Endothelial cell of umbilical vein (primary cell): ENCODE data around the gene FBXL13. TPM values are rescaled to one million over a fixed set of nuclear protein-coding genes. Genes with fewer than 3 reads are reported as not detected.
A peak's percentile ranks its signal among the peaks of the same experiment; 100 is the strongest.

Experiments used
- BruUV-seq: library from RNA; stranded (reverse); fragments of 400-500 nt; replicated peaks from 2 replicates; lab custom pipeline; 2021; lab: Mats Ljungman, UMichigan
- CTCF ChIA-PET: fragments of 300-600, 350-600 bp; sonication (Branson Sonifier 250); formaldehyde crosslinking; loops from one replicate; lab custom pipeline; 2021; ENCODE audit warnings: antibody characterized with exemption, inconsistent platforms; lab: Charles Lee
- POLR2A ChIA-PET: fragments of 300-600, 350-600 bp; sonication (Branson Sonifier 250); formaldehyde crosslinking; loops from one replicate; lab custom pipeline; 2021; ENCODE audit warnings: antibody characterized with exemption, inconsistent platforms; lab: Charles Lee
- DNase-seq: peaks from one replicate; pipeline ENCODE4 v3.0.0-alpha.2; 2011; ENCODE audit warnings: low read depth, low spot score
- FAIRE-seq: peaks from 2 replicates; lab custom pipeline; 2011; peaks lifted over from hg19 to GRCh38; lab: Jason Lieb, UNC
- H2AFZ ChIP-seq: 2 replicates; pipeline ENCODE4 v1.6.0; 2012; ENCODE audit warnings: low read depth, low read length, control low read depth, inconsistent platforms
- H3K27ac ChIP-seq: 2 replicates; pipeline ENCODE4 v1.5.1; 2011; ENCODE audit warnings: low read depth, mild to moderate bottlenecking, control low read depth, low read length, moderate library complexity; ENCODE audit not compliant: insufficient read depth
- H3K27me3 ChIP-seq, 2 experiments: 2 replicates each; pipeline versions ENCODE4 v1.6.0 to v1.6.1; 2011; ENCODE audit warnings: low read length in 2 of 2, mixed read lengths in 1 of 2; ENCODE audit not compliant: control insufficient read depth in 2 of 2, insufficient read depth in 2 of 2
- H3K36me3 ChIP-seq, 2 experiments: 2 replicates in 1 of 2; 3 replicates in 1 of 2; pipeline ENCODE4 v1.5.1; 2011; ENCODE audit warnings: low read length in 2 of 2, mild to moderate bottlenecking in 1 of 2, moderate library complexity in 1 of 2; ENCODE audit not compliant: control insufficient read depth in 2 of 2, insufficient read depth in 2 of 2; ENCODE audit errors: extremely low read depth in 1 of 2
- H3K4me1 ChIP-seq: 3 replicates; pipeline ENCODE4 v1.5.1; 2011; ENCODE audit warnings: mild to moderate bottlenecking, low read length; ENCODE audit not compliant: control insufficient read depth, insufficient read depth; ENCODE audit errors: extremely low read depth
- H3K4me2 ChIP-seq: 2 replicates; pipeline ENCODE4 v1.6.1; 2011; ENCODE audit warnings: low read length, control low read depth, mixed read lengths; ENCODE audit not compliant: insufficient read depth
- H3K4me3 ChIP-seq, 3 experiments: fragments of 200-600 bp in 1 of 3; sonication (generic), shearing (Covaris generic) in 1 of 3; replicated peaks in 1 of 3; 2 replicates each; pipeline ENCODE4 v1.5.1; 2011 to 2016; ENCODE audit warnings: control low read depth in 3 of 3, low read length in 3 of 3, mild to moderate bottlenecking in 2 of 3, inconsistent platforms in 1 of 3, low read depth in 1 of 3, moderate library complexity in 1 of 3; ENCODE audit not compliant: insufficient read depth in 1 of 3
- H3K79me2 ChIP-seq: 2 replicates; pipeline ENCODE4 v1.6.0; 2012; ENCODE audit warnings: low read length, inconsistent platforms; ENCODE audit not compliant: control insufficient read depth, insufficient read depth
- H3K9ac ChIP-seq: replicated peaks from 2 replicates; pipeline ENCODE3; 2011; ENCODE audit warnings: low read length, control low read depth; ENCODE audit not compliant: insufficient read depth; ENCODE audit errors: extremely low read depth
- H3K9me1 ChIP-seq: replicated peaks from 3 replicates; pipeline ENCODE4 v1.6.0; 2011; ENCODE audit warnings: mild to moderate bottlenecking, low read length; ENCODE audit not compliant: control insufficient read depth, insufficient read depth; ENCODE audit errors: extremely low read depth
- H3K9me3 ChIP-seq: replicated peaks from 2 replicates; pipeline ENCODE4 v1.5.1; 2012; ENCODE audit warnings: low read length, inconsistent platforms; ENCODE audit not compliant: control insufficient read depth, insufficient read depth
- H4K20me1 ChIP-seq: replicated peaks from 2 replicates; pipeline ENCODE3; 2011; ENCODE audit warnings: mild to moderate bottlenecking, low read length; ENCODE audit not compliant: control insufficient read depth, insufficient read depth; ENCODE audit errors: extremely low read depth
- FOS ChIP-seq: IDR thresholded peaks from 2 replicates; pipeline ENCODE4 v1.6.1; 2011; ENCODE audit warnings: mild to moderate bottlenecking, low read length, moderate library complexity, borderline replicate concordance; ENCODE audit not compliant: insufficient read depth
- GATA2 ChIP-seq: IDR thresholded peaks from 2 replicates; pipeline ENCODE4 v1.7.0; 2011; ENCODE audit warnings: low read depth, mild to moderate bottlenecking, moderate library complexity, mixed read lengths, low read length; ENCODE audit not compliant: insufficient read length, insufficient read depth
- JUN ChIP-seq: IDR thresholded peaks from 2 replicates; pipeline ENCODE4 v1.6.1; 2011; ENCODE audit warnings: borderline replicate concordance, low read depth; ENCODE audit not compliant: insufficient read length, insufficient read depth
- POLR2A ChIP-seq: IDR thresholded peaks from 2 replicates; pipeline ENCODE4 v1.6.1; 2012; ENCODE audit warnings: low read depth, mild to moderate bottlenecking, control low read depth, low read length
- POLR2AphosphoS5 ChIP-seq: IDR thresholded peaks from 2 replicates; pipeline ENCODE4 v1.6.1; 2012; ENCODE audit warnings: low read depth, mild to moderate bottlenecking, control low read depth, low read length, moderate library complexity; ENCODE audit not compliant: insufficient read depth
- dilution Hi-C: fragments of 300-500 bp; cut with MboI; formaldehyde crosslinking; loops from one replicate; pipeline ENCODE4 v1.15.0; 2019; ENCODE audit warnings: low sequenced_read_pairs; ENCODE audit not compliant: extremely low pct_ligation_motif_present
- intact Hi-C: fragments of 100-400 bp; cut with micrococcal nuclease; formaldehyde crosslinking; loops from one replicate; pipeline ENCODE4 v1.10.0; 2022
- polyA plus RNA-seq, 4 experiments: library from polyadenylated mRNA; depleted of rRNA in 3 of 4; stranded (reverse) in 3 of 4; unstranded in 1 of 4; fragments of >200 nt; gene quantifications; 2 replicates each; pipeline versions ENCODE4 v1.2.1 to v1.2.3, GENCODE V29; 2011 to 2012; ENCODE audit warnings: missing spikeins in 1 of 4
- total RNA-seq: library from RNA; stranded (reverse); gene quantifications from 2 replicates; pipeline ENCODE4 v1.2.3, GENCODE V29; 2021
- TF ChIP-seq, protein P1 (sequence below), 2 donors: IDR thresholded peaks; 1 replicate in 1 of 2; 2 replicates in 1 of 2; pipeline ENCODE4 v1.5.1; 2011; ENCODE audit warnings: low read length in 2 of 2, mild to moderate bottlenecking in 2 of 2, moderate library complexity in 2 of 2, control low read depth in 1 of 2, inconsistent platforms in 1 of 2, low read depth in 1 of 2; ENCODE audit not compliant: insufficient read depth in 1 of 2; ENCODE audit errors: extremely low read depth in 1 of 2
- TF ChIP-seq, protein P2 (sequence below): IDR thresholded peaks from 2 replicates; pipeline ENCODE4 v1.6.1; 2011; ENCODE audit not compliant: insufficient read depth, insufficient read length

Gene FBXL13
- total and polyA plus RNA-seq, 2 donors (not counting 3 experiments of a cell fraction or from before 2014, with no cell fraction given): 3.9 to 4.6 TPM

DNA sequence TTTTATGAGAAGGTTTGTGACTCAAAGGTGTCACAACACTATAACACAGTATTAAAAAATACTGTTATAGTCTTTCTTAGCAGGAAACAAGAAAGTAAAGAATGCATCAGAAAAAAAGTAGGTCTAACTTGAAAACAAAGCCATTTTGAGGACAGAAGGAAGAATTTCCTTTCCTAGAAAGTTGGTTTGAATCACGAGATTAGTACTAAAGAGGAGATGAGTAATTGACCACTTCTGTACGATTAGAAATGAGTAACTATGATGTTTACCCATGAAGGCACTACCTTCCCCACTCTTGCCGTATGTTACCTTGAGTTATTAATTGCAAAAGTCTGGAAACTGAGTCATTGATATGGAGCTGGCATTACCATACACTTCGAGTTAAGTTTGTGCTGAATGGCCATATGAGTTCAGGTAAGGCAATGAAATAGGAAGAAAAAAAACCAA, 260.5 kb downstream of the FBXL13 start:
- DNase-seq: peak; percentile 81
- TF ChIP-seq, protein P1, sequence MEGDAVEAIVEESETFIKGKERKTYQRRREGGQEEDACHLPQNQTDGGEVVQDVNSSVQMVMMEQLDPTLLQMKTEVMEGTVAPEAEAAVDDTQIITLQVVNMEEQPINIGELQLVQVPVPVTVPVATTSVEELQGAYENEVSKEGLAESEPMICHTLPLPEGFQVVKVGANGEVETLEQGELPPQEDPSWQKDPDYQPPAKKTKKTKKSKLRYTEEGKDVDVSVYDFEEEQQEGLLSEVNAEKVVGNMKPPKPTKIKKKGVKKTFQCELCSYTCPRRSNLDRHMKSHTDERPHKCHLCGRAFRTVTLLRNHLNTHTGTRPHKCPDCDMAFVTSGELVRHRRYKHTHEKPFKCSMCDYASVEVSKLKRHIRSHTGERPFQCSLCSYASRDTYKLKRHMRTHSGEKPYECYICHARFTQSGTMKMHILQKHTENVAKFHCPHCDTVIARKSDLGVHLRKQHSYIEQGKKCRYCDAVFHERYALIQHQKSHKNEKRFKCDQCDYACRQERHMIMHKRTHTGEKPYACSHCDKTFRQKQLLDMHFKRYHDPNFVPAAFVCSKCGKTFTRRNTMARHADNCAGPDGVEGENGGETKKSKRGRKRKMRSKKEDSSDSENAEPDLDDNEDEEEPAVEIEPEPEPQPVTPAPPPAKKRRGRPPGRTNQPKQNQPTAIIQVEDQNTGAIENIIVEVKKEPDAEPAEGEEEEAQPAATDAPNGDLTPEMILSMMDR (IDR thresholded peaks at IDR 0.05; ENCODE audit: extremely low read depth in 1 of 2, insufficient read depth in 1 of 2, low read depth in 1 of 2, low read length in 2 of 2): no peak
- TF ChIP-seq FOS (peak; percentile 95), POLR2AphosphoS5 (peak; percentile 52), JUN (peak; percentile 67), POLR2A (no peak), GATA2 (peak; percentile 81)
- TF ChIP-seq, protein P2, sequence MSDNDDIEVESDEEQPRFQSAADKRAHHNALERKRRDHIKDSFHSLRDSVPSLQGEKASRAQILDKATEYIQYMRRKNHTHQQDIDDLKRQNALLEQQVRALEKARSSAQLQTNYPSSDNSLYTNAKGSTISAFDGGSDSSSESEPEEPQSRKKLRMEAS: no peak
- CTCF ChIA-PET: interaction anchor here (1.1 to 2.3 kb wide), 2 partner anchors 179 to 248 kb away, joined by 3 to 11 read pairs; no protein-coding TSS in a partner anchor
- H3K4me2 ChIP-seq: peak overlapping the region; percentile 40
- H3K27me3 ChIP-seq: no peaks in the 10 kb centered on the region
- FAIRE-seq: peak; percentile 28
- no peaks in the 10 kb centered on the region for H3K79me2 ChIP-seq
- intact Hi-C loops (no loop called here), dilution Hi-C loops (no loop called here)
- no peaks in the 10 kb centered on the region for H3K9me1 ChIP-seq
- H3K27ac ChIP-seq: peak overlapping the region; percentile 47
- H3K4me1 ChIP-seq: peaks cover 36% of the 10 kb centered on the region
- no peak overlapping the region for H3K9ac ChIP-seq
- POLR2A ChIA-PET: no interaction called here
- H2AFZ ChIP-seq: no peak overlapping the region
- no peaks in the 10 kb centered on the region for H3K9me3 ChIP-seq
- no peak overlapping the region for H3K4me3 ChIP-seq
- H3K36me3 ChIP-seq: no peaks in the 10 kb centered on the region
- BruUV-seq: no TSS peak
- H4K20me1 ChIP-seq: no peaks in the 10 kb centered on the region
